ENCODE data around the gene RASD2.

The RASD2 gene

GRCh38 chr22:35564975-35565867, 24.6 kb downstream of the RASD2 start:
- Histone ChIP-seq H3K27me3 (ENCODE audit: low read depth, low read length) (no peaks in the 10 kb centered on the region), H3K9me3 (ENCODE audit: control insufficient read depth in 1 of 2, low read length in 2 of 2) (no peaks in the 10 kb centered on the region), H3K27ac (ENCODE audit: low read length) (no peak overlapping the region), H3K36me3 (ENCODE audit: control insufficient read depth in 1 of 2, insufficient read depth in 2 of 2, low read length in 2 of 2) (no peaks in the 10 kb centered on the region), H3K4me1 (ENCODE audit: control insufficient read depth in 1 of 2, insufficient read depth in 2 of 2, low read length in 2 of 2) (peaks cover 10 to 38% of the 10 kb centered on the region in 2 donors), H3K4me3 (ENCODE audit: low read depth in 1 of 2, low read length in 2 of 2) (no peak overlapping the region)

GRCh38 chr22:35567351-35568141, 26.9 kb downstream of the RASD2 start:
- H3K4me1 ChIP-seq (ENCODE audit: control insufficient read depth in 1 of 2, insufficient read depth in 2 of 2, low read length in 2 of 2), result peaks cover 10 to 34% of the 10 kb centered on the region in 2 donors
- H3K27ac ChIP-seq (ENCODE audit: low read length), result no peak overlapping the region
- H3K36me3 ChIP-seq (ENCODE audit: control insufficient read depth in 1 of 2, insufficient read depth in 2 of 2, low read length in 2 of 2), result no peaks in the 10 kb centered on the region
- H3K9me3 ChIP-seq (ENCODE audit: control insufficient read depth in 1 of 2, low read length in 2 of 2), result no peaks in the 10 kb centered on the region
- H3K4me3 ChIP-seq (ENCODE audit: low read depth in 1 of 2, low read length in 2 of 2), result peak overlapping the region in 1 of 2 donors; percentile 20
- H3K27me3 ChIP-seq (ENCODE audit: low read depth, low read length), result no peaks in the 10 kb centered on the region

- H3K27ac ChIP-seq (ENCODE audit: low read length), result no peak overlapping the region
- H3K4me3 ChIP-seq (ENCODE audit: low read depth in 1 of 2, low read length in 2 of 2), result no peak overlapping the region
- no peaks in the 10 kb centered on the region for H3K36me3 ChIP-seq (ENCODE audit: control insufficient read depth in 1 of 2, insufficient read depth in 2 of 2, low read length in 2 of 2)
- no peaks in the 10 kb centered on the region for H3K9me3 ChIP-seq (ENCODE audit: control insufficient read depth in 1 of 2, low read length in 2 of 2)
- peaks cover 10 to 34% of the 10 kb centered on the region in 2 donors for H3K4me1 ChIP-seq (ENCODE audit: control insufficient read depth in 1 of 2, insufficient read depth in 2 of 2, low read length in 2 of 2)
- no peaks in the 10 kb centered on the region for H3K27me3 ChIP-seq (ENCODE audit: low read depth, low read length)
These were observed 28.4 kb downstream of the RASD2 start for GRCh38 chr22:35568751-35569739.

GRCh38 chr22:35569916-35570315, 29.3 kb downstream of the RASD2 start:
- H3K27ac ChIP-seq (ENCODE audit: low read length), result no peak overlapping the region

GRCh38 chr22:35570686-35571194, 30.1 kb downstream of the RASD2 start:
- H3K27ac ChIP-seq (ENCODE audit: low read length), result no peak overlapping the region
- H3K27me3 ChIP-seq (ENCODE audit: low read depth, low read length), result no peaks in the 10 kb centered on the region
- H3K9me3 ChIP-seq (ENCODE audit: control insufficient read depth in 1 of 2, low read length in 2 of 2), result no peaks in the 10 kb centered on the region
- H3K4me3 ChIP-seq (ENCODE audit: low read depth in 1 of 2, low read length in 2 of 2), result no peak overlapping the region
- no peaks in the 10 kb centered on the region for H3K36me3 ChIP-seq (ENCODE audit: control insufficient read depth in 1 of 2, insufficient read depth in 2 of 2, low read length in 2 of 2)
- peaks cover 4 to 22% of the 10 kb centered on the region in 2 donors for H3K4me1 ChIP-seq (ENCODE audit: control insufficient read depth in 1 of 2, insufficient read depth in 2 of 2, low read length in 2 of 2)

More at GRCh38 chr22:35569916-35570315, 29.3 kb downstream of the RASD2 start:
- no peaks in the 10 kb centered on the region for H3K27me3 ChIP-seq (ENCODE audit: low read depth, low read length)
- H3K4me1 ChIP-seq (ENCODE audit: control insufficient read depth in 1 of 2, insufficient read depth in 2 of 2, low read length in 2 of 2), result peaks cover 8 to 27% of the 10 kb centered on the region in 2 donors
- no peak overlapping the region for H3K4me3 ChIP-seq (ENCODE audit: low read depth in 1 of 2, low read length in 2 of 2)
- no peaks in the 10 kb centered on the region for H3K36me3 ChIP-seq (ENCODE audit: control insufficient read depth in 1 of 2, insufficient read depth in 2 of 2, low read length in 2 of 2)
- no peaks in the 10 kb centered on the region for H3K9me3 ChIP-seq (ENCODE audit: control insufficient read depth in 1 of 2, low read length in 2 of 2)

GRCh38 chr22:35572556-35572955, 31.9 kb downstream of the RASD2 start:
- Histone ChIP-seq H3K4me1 (ENCODE audit: control insufficient read depth in 1 of 2, insufficient read depth in 2 of 2, low read length in 2 of 2) (peaks cover 4 to 11% of the 10 kb centered on the region in 2 donors), H3K27ac (ENCODE audit: low read length) (no peak overlapping the region), H3K9me3 (ENCODE audit: control insufficient read depth in 1 of 2, low read length in 2 of 2) (no peaks in the 10 kb centered on the region), H3K36me3 (ENCODE audit: control insufficient read depth in 1 of 2, insufficient read depth in 2 of 2, low read length in 2 of 2) (no peaks in the 10 kb centered on the region), H3K27me3 (ENCODE audit: low read depth, low read length) (no peaks in the 10 kb centered on the region), H3K4me3 (ENCODE audit: low read depth in 1 of 2, low read length in 2 of 2) (no peak overlapping the region)

- Histone ChIP-seq H3K4me1 (ENCODE audit: control insufficient read depth in 1 of 2, insufficient read depth in 2 of 2, low read length in 2 of 2) (peaks cover 0 to 4% of the 10 kb centered on the region in 2 donors), H3K4me3 (ENCODE audit: low read depth in 1 of 2, low read length in 2 of 2) (no peak overlapping the region), H3K27ac (ENCODE audit: low read length) (no peak overlapping the region), H3K9me3 (ENCODE audit: control insufficient read depth in 1 of 2, low read length in 2 of 2) (no peaks in the 10 kb centered on the region), H3K27me3 (ENCODE audit: low read depth, low read length) (no peaks in the 10 kb centered on the region), H3K36me3 (ENCODE audit: control insufficient read depth in 1 of 2, insufficient read depth in 2 of 2, low read length in 2 of 2) (no peaks in the 10 kb centered on the region)
These were observed 34.6 kb downstream of the RASD2 start for GRCh38 chr22:35575116-35575748.

- Histone ChIP-seq H3K4me1 (ENCODE audit: control insufficient read depth in 1 of 2, insufficient read depth in 2 of 2, low read length in 2 of 2) (peaks cover 0 to 4% of the 10 kb centered on the region in 2 donors), H3K27me3 (ENCODE audit: low read depth, low read length) (no peaks in the 10 kb centered on the region), H3K36me3 (ENCODE audit: control insufficient read depth in 1 of 2, insufficient read depth in 2 of 2, low read length in 2 of 2) (no peaks in the 10 kb centered on the region), H3K9me3 (ENCODE audit: control insufficient read depth in 1 of 2, low read length in 2 of 2) (no peaks in the 10 kb centered on the region), H3K4me3 (ENCODE audit: low read depth in 1 of 2, low read length in 2 of 2) (no peak overlapping the region), H3K27ac (ENCODE audit: low read length) (no peak overlapping the region)
These were observed 36.0 kb downstream of the RASD2 start for GRCh38 chr22:35576671-35577070.

GRCh38 chr22:35577799-35578659, 37.4 kb downstream of the RASD2 start:
- Histone ChIP-seq H3K27ac (ENCODE audit: low read length) (no peak overlapping the region), H3K36me3 (ENCODE audit: control insufficient read depth in 1 of 2, insufficient read depth in 2 of 2, low read length in 2 of 2) (no peaks in the 10 kb centered on the region), H3K4me1 (ENCODE audit: control insufficient read depth in 1 of 2, insufficient read depth in 2 of 2, low read length in 2 of 2) (peaks cover 9 to 10% of the 10 kb centered on the region in 2 donors), H3K9me3 (ENCODE audit: control insufficient read depth in 1 of 2, low read length in 2 of 2) (no peaks in the 10 kb centered on the region), H3K27me3 (ENCODE audit: low read depth, low read length) (no peaks in the 10 kb centered on the region), H3K4me3 (ENCODE audit: low read depth in 1 of 2, low read length in 2 of 2) (no peak overlapping the region)

Measured in muscle layer of duodenum (tissue), 2 donors.